Adrenal gland (tissue), 5 donors: ENCODE measurements around the gene RABAC1.

Source experiments
- POLR2A ChIP-seq, 2 donors: fragments of 450-650 bp; IDR thresholded peaks; one replicate each; pipeline ENCODE4 v1.6.1; 2017; ENCODE audit warnings: antibody characterized with exemption in 2 of 2, mild to moderate bottlenecking in 2 of 2, moderate library complexity in 1 of 2
- TF ChIP-seq, protein P1 (sequence below), 6 experiments: fragments of 450-650 bp in 4 of 6; fragments of 200-600 bp in 2 of 6; sonication (generic) in 1 of 6; IDR thresholded peaks; 1 replicate in 5 of 6; 2 replicates in 1 of 6; pipeline versions ENCODE4 v1.5.1 to v1.8.0; 2016 to 2021; ENCODE audit warnings: antibody characterized with exemption in 6 of 6, mild to moderate bottlenecking in 2 of 6, moderate library complexity in 1 of 6
- donor health status: DM: no; HTN: no; CAD: no.

DNA sequence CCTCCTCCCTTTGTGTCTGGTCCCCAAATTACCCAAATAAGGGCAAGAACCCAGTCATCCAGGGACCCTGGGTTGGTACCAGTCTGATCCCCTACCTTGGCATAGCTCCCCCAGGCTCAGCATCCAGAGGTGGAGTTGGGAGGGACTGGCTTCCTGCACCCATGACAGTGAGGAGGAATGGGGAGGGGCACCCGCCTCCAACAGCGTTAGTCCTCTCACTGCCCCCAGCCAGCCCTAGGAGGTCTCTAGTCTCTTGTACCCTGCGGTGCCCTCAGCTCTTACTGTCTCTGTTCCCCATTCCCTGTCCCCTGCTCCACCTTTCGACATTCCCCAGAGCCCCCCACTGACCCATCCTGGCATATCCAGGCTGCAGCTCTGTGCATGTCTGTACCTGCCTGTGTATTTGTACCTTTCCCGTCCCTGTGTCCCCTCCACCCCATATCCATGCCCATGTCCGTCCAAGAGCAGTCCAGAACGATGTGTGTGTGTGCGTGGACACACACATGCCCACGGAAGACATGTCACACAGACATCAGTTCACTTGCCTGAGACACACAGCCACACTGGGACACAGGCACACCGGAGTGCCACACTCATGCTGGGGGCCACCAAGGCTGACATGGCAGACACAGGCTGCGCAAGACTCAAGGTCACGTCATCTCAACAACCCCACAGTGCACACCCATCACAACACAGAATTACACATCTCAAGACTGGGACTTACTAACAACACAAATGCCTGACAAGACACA, 48.7 kb downstream of the RABAC1 start:
- TF ChIP-seq, protein P1, sequence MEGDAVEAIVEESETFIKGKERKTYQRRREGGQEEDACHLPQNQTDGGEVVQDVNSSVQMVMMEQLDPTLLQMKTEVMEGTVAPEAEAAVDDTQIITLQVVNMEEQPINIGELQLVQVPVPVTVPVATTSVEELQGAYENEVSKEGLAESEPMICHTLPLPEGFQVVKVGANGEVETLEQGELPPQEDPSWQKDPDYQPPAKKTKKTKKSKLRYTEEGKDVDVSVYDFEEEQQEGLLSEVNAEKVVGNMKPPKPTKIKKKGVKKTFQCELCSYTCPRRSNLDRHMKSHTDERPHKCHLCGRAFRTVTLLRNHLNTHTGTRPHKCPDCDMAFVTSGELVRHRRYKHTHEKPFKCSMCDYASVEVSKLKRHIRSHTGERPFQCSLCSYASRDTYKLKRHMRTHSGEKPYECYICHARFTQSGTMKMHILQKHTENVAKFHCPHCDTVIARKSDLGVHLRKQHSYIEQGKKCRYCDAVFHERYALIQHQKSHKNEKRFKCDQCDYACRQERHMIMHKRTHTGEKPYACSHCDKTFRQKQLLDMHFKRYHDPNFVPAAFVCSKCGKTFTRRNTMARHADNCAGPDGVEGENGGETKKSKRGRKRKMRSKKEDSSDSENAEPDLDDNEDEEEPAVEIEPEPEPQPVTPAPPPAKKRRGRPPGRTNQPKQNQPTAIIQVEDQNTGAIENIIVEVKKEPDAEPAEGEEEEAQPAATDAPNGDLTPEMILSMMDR (IDR thresholded peaks at IDR 0.05): no peak
- TF ChIP-seq POLR2A (IDR thresholded peaks at IDR 0.05): no peak
